ENCODE measurements around the gene IL2RG.

Gene IL2RG

GRCh38 chrX:71068044-71068918 lies 43.1 kb downstream of the IL2RG start, which contains the start of gene SNX12:
Gene SNX12, minus strand, starts transcription at chrX:71068334. Its CDS starts 28 bp downstream, at chrX:71068306.
- peak; percentile 69 to 72 for DNase-seq (ENCODE audit: low read depth in 2 of 2)

GRCh38 chrX:71067712-71068043 lies 43.7 kb downstream of the IL2RG start:
- DNase-seq (ENCODE audit: low read depth in 2 of 2): no peak

- DNase-seq (ENCODE audit: low read depth in 2 of 2): no peak
Measured at GRCh38 chrX:71067089-71067488, 44.3 kb downstream of the IL2RG start.

- DNase-seq (ENCODE audit: low read depth in 2 of 2): no peak
Measured at GRCh38 chrX:71060127-71060526, 51.2 kb downstream of the IL2RG start.

GRCh38 chrX:71057848-71058530 lies 53.4 kb downstream of the IL2RG start:
- no peak for DNase-seq (ENCODE audit: low read depth in 2 of 2)
